ENCODE measurements around the gene ATL3.

GRCh38 chr11:63708764-63709163 lies 37.6 kb upstream of the ATL3 start:
- TF ChIP-seq REST (IDR thresholded peaks at IDR 0.05; ENCODE audit: insufficient read depth in 1 of 2, low read depth in 2 of 2, low read length in 1 of 2), result no peak
- no peak for TF ChIP-seq CTCF (IDR thresholded peaks at IDR 0.05)
- TF ChIP-seq POLR2AphosphoS5 (IDR thresholded peaks at IDR 0.05; ENCODE audit: low read depth, low read length), result no peak
